GM10266 (cell line): ENCODE measurements around the gene LRRN3.

Experiments
- DNase-seq: peaks from one replicate; pipeline ENCODE4 v3.0.0; 2012; ENCODE audit errors: extremely low spot score
- CTCF ChIP-seq: IDR thresholded peaks from 2 replicates; pipeline ENCODE4 v1.5.1; 2012; ENCODE audit warnings: mild to moderate bottlenecking, low read depth; ENCODE audit not compliant: control insufficient read depth, insufficient read depth; ENCODE audit errors: missing control alignments

The LRRN3 gene

GRCh38 chr7:111115966-111116365 lies 25.0 kb downstream of the LRRN3 start:
- no peak for DNase-seq
- no peak for TF ChIP-seq CTCF

GRCh38 chr7:111126987-111127386 lies 36.1 kb downstream of the LRRN3 start:
- no peak for DNase-seq
- TF ChIP-seq CTCF, result no peak

DNA sequence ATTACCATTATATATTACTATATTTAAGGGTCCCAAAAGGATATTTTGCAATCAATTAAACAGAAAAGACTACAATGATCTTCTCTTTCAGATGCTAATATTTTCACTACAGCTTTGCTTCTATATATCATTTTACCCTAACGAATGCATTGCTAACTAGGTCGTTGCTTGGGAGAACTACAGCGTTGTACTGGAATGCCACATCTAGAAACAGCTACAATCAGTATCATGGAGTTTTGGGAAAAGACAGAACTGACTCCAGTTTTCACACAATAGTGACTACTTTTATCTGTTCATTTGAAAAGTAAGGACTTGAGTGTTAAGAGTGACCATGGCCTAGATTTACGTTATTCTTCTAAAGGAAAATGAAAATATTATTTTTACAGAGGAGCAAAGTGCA lies 38.5 kb downstream of the LRRN3 start:
- no peak for DNase-seq
- TF ChIP-seq CTCF, result no peak

DNA sequence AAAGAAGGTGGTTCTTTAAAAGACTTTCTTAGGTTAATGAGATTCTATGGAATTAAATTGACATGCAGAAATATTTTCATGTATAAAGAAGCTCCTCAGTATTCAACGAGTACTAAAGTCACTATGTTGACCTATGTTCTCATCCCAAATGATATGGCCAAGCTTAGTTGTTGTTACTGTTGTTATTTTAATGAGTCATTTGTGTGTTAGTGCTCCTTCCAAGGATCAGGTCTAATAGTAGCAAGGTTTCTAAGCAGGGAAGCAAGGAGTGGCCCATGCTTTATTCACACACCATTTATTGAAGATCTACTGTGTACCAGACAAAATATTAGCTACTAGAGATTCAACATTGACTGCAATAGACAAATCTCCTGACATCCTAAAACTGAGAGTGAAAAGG lies 41.9 kb downstream of the LRRN3 start:
- no peak for DNase-seq
- TF ChIP-seq CTCF, result no peak

DNA sequence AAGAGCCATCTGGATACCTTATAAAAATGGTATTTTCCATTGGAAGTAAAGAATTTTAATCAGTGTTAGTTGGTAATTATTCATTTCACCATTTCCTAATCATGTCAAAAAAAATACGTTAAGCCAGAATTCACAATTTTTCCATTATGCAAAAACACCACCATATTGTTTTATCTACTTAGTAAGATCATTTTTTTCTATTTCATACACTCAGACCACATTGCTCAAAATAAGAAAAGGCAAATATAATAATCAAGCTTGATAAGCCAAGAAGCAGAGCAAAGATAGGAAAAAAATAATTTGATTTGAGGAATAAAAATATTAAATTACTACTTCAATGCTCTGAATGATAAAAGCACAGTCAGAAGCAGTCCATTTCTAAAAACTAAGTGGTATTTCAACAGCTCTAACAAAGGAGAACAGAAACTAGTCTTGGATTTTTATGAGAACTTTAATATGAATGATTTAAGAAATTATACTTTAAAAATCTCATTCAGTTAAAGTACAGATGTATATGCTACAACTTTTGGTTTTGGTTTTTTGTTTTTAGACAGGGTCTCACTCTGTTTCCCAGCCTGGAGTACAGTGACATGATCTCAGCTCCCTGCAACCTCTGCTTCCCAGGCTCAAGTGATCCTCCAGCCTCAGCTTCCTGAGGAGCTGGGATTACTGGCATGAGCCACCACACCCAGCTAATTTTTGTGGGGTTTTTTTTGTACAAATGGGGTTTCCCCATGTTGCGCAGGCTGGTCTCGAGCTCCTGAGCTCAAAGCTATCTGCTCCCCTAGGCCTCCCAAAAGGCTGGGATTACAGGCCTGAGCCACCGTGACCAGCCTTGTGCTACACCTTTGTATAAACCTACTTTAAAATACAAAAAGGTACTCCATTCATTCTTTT lies 46.6 kb downstream of the LRRN3 start:
- no peak for DNase-seq
- no peak for TF ChIP-seq CTCF

DNA sequence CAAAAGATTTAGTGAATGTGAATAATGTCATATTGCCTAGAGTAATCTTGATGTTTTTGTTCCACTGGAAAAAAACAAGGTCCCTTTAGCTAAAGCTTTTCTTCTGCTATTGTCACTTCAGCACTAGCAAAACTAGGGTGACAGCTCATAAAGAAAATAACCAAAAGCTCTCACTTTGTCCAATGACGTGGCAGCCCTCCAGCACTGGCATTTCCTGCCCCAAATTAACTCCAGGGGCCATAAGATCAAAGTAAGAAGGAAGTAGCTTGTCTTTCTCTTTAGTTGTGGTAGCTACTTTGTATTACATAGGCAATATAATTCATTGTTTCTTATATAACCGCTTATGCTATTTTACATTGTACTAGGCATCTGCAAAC lies 47.3 kb downstream of the LRRN3 start:
- DNase-seq, result peak; percentile 20
- TF ChIP-seq CTCF, result no peak

DNA sequence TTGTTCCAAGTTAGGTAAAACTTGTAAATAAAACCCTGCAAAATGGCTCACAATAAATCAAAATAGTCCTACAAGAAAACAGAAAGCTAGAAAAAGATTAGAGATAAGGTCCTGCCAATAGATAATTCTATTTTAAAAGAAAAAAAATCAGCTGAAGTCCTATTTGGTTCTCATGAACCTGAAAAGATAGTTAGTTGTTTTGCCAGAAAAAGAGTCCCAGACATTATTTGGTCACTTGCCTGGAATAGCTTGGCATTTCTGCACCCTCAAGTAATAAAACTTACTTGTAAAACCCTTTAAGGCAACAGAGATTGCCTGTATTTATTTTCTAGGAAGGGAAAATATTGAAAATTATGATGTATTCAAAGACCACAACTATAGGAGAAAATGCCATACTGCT lies 47.7 kb downstream of the LRRN3 start:
- no peak for DNase-seq
- TF ChIP-seq CTCF, result no peak
